ENCODE data around the gene NSD2. TPM values are rescaled to one million over a fixed set of nuclear protein-coding genes. Genes with fewer than 3 reads are reported as not detected.

Gene NSD2
- total RNA-seq, 2 donors from 2014 or later: 18.8 to 35.4 TPM

GRCh38 chr4:1857931-1858330 is 13.3 kb upstream of the NSD2 start:
- no peak for DNase-seq (ENCODE audit: low spot score)
- no peak for TF ChIP-seq CTCF (IDR thresholded peaks at IDR 0.05)
- Histone ChIP-seq H3K27ac (no peak overlapping the region), H3K4me1 (ENCODE audit: control insufficient read depth in 1 of 2, low read depth in 2 of 2) (peaks cover 6 to 20% of the 10 kb centered on the region in 2 donors), H3K9me3 (no peaks in the 10 kb centered on the region), H3K36me3 (no peaks in the 10 kb centered on the region), H3K4me3 (no peak overlapping the region), H3K27me3 (replicated peaks; ENCODE audit: insufficient read depth) (peaks cover 7% of the 10 kb centered on the region)
- ATAC-seq (ENCODE audit: insufficient number of reproducible peaks, low FRiP score, low read depth): no peak

GRCh38 chr4:1859389-1859753 is 11.8 kb upstream of the NSD2 start:
- H3K9me3 ChIP-seq: no peaks in the 10 kb centered on the region
- TF ChIP-seq CTCF (IDR thresholded peaks at IDR 0.05): no peak
- H3K4me3 ChIP-seq: no peak overlapping the region
- peaks cover 7% of the 10 kb centered on the region for H3K27me3 ChIP-seq (replicated peaks; ENCODE audit: insufficient read depth)
- ATAC-seq (ENCODE audit: insufficient number of reproducible peaks, low FRiP score, low read depth) (no peak), DNase-seq (ENCODE audit: low spot score) (no peak)
- H3K36me3 ChIP-seq: no peaks in the 10 kb centered on the region
- H3K4me1 ChIP-seq (ENCODE audit: control insufficient read depth in 1 of 2, low read depth in 2 of 2): peaks cover 6 to 20% of the 10 kb centered on the region in 2 donors
- H3K27ac ChIP-seq: no peak overlapping the region

GRCh38 chr4:1862055-1862911 is 8.9 kb upstream of the NSD2 start:
- no peak for TF ChIP-seq CTCF (IDR thresholded peaks at IDR 0.05)
- Histone ChIP-seq H3K27me3 (replicated peaks; ENCODE audit: insufficient read depth) (peaks cover 7% of the 10 kb centered on the region), H3K27ac (no peak overlapping the region), H3K4me3 (peak overlapping the region; percentile 30), H3K36me3 (no peaks in the 10 kb centered on the region), H3K9me3 (no peaks in the 10 kb centered on the region), H3K4me1 (ENCODE audit: control insufficient read depth in 1 of 2, low read depth in 2 of 2) (peaks cover under 1 to 5% of the 10 kb centered on the region in 2 donors)
- DNase-seq (ENCODE audit: low spot score): no peak
- ATAC-seq (ENCODE audit: insufficient number of reproducible peaks, low FRiP score, low read depth): no peak

- H3K27me3 ChIP-seq (replicated peaks; ENCODE audit: insufficient read depth): peaks cover 7% of the 10 kb centered on the region
- TF ChIP-seq CTCF (IDR thresholded peaks at IDR 0.05): no peak
- no peak overlapping the region for H3K4me3 ChIP-seq
- no peaks in the 10 kb centered on the region for H3K4me1 ChIP-seq (ENCODE audit: control insufficient read depth in 1 of 2, low read depth in 2 of 2)
- no peaks in the 10 kb centered on the region for H3K36me3 ChIP-seq
- DNase-seq (ENCODE audit: low spot score): no peak
- no peak for ATAC-seq (ENCODE audit: insufficient number of reproducible peaks, low FRiP score, low read depth)
- no peak overlapping the region for H3K27ac ChIP-seq
- H3K9me3 ChIP-seq: no peaks in the 10 kb centered on the region
Observed at GRCh38 chr4:1862961-1863296, 8.3 kb upstream of the NSD2 start.

GRCh38 chr4:1863297-1864033 is 7.7 kb upstream of the NSD2 start:
- Histone ChIP-seq H3K27me3 (replicated peaks; ENCODE audit: insufficient read depth) (peaks cover 7% of the 10 kb centered on the region), H3K4me3 (no peak overlapping the region), H3K4me1 (ENCODE audit: control insufficient read depth in 1 of 2, low read depth in 2 of 2) (no peaks in the 10 kb centered on the region), H3K27ac (no peak overlapping the region), H3K9me3 (no peaks in the 10 kb centered on the region), H3K36me3 (no peaks in the 10 kb centered on the region)
- no peak for DNase-seq (ENCODE audit: low spot score)
- ATAC-seq (ENCODE audit: insufficient number of reproducible peaks, low FRiP score, low read depth): no peak
- TF ChIP-seq CTCF (IDR thresholded peaks at IDR 0.05): no peak
